Coronary artery (tissue), 2 donors: ENCODE results near the gene SF3B3.

ENCODE experiments used
- DNase-seq: peaks from one replicate; pipeline ENCODE4 v3.0.0-alpha.2; 2017; ENCODE audit warnings: low spot score
- H3K27ac ChIP-seq, 2 donors: fragments of 200-600 bp; sonication (generic); one replicate each; pipeline ENCODE4 v1.5.1; 2016 to 2019
- H3K4me3 ChIP-seq: fragments of 200-600 bp; sonication (generic); 2 replicates; pipeline ENCODE4 v1.5.1; 2016; ENCODE audit warnings: mild to moderate bottlenecking, moderate library complexity
- TF ChIP-seq, protein P1 (sequence below): fragments of 200-600 bp; sonication (generic); IDR thresholded peaks from one replicate; pipeline ENCODE4 v1.5.1; 2019; ENCODE audit warnings: antibody characterized with exemption

The SF3B3 gene

DNA sequence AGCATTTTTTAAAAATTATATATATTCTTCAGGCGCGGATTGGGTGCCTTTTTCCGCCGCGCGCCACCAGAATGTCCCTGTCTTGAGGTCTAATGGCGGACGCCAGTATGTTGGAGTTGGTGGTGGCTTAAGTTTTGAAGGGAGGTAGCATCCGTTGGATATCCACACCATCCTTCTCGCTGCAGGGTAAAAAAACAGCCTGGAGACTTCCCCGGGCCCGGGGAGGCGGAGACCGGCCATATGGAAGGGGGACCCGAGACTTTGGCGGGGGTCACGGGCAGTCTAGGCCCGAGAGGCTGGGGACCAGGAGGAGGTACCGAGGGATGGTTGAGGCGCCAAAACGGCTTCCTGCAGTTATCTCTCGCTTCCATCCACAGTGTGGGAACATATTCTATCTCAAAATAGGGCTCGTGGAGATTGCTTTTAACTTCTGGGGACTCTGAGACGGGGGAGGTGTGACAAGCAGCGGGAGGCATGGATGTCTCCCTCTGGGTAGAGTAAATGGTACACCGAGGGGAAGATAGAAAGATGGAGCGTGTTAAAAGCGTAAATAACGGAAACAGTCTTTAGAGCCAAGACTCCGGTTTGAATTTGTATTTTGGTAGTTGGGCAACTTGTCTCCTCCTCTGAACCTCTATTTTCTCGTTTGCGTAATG is at the start of gene SF3B3:
Gene SF3B3 (plus strand): TSS at position 74 of the 656 bp plus-strand sequence. CDS start 2,841 bp downstream, outside the sequence.
- TF ChIP-seq, protein P1, sequence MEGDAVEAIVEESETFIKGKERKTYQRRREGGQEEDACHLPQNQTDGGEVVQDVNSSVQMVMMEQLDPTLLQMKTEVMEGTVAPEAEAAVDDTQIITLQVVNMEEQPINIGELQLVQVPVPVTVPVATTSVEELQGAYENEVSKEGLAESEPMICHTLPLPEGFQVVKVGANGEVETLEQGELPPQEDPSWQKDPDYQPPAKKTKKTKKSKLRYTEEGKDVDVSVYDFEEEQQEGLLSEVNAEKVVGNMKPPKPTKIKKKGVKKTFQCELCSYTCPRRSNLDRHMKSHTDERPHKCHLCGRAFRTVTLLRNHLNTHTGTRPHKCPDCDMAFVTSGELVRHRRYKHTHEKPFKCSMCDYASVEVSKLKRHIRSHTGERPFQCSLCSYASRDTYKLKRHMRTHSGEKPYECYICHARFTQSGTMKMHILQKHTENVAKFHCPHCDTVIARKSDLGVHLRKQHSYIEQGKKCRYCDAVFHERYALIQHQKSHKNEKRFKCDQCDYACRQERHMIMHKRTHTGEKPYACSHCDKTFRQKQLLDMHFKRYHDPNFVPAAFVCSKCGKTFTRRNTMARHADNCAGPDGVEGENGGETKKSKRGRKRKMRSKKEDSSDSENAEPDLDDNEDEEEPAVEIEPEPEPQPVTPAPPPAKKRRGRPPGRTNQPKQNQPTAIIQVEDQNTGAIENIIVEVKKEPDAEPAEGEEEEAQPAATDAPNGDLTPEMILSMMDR = no peak
- Histone ChIP-seq H3K4me3 (peak within 1 kb of the TSS; percentile 84), H3K27ac (peak within 1 kb of the TSS; percentile 89)
- peak; percentile 81 for DNase-seq

- H3K27ac ChIP-seq = no peak overlapping the region
- no peak for DNase-seq
- TF ChIP-seq, protein P1 = no peak
- no peak overlapping the region for H3K4me3 ChIP-seq
These were observed 49.1 kb upstream of the SF3B3 start for GRCh38 chr16:70474320-70475053.

- TF ChIP-seq, protein P1 = no peak
- no peak overlapping the region for H3K4me3 ChIP-seq
- no peak for DNase-seq
- no peak overlapping the region for H3K27ac ChIP-seq
These were observed 48.4 kb upstream of the SF3B3 start for GRCh38 chr16:70475054-70475871.

- no peak for DNase-seq
- TF ChIP-seq, protein P1 = no peak
- H3K27ac ChIP-seq = peak overlapping the region in 1 of 2 donors; percentile 13
- no peak overlapping the region for H3K4me3 ChIP-seq
These were observed 47.2 kb upstream of the SF3B3 start for GRCh38 chr16:70476272-70477020.

DNA sequence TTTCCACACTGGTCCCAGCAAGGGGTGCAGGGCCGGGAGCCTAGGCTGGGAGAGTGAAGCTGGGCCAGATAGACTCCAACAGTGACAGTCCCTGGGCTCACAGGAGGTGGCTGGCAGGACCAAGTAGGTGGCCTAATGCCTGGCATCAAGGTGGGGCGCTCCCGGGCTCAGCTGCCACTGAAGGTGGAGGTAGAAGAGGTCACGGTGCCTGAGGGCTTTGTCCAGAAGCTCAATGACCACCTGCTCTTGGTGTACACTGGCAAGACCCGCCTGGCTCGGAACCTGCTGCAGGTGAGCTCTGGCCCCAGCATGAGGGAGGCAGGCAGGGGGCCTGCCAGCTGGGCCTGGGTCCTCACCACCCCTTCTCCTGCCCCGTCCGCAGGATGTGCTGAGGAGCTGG is 45.4 kb upstream of the SF3B3 start:
- TF ChIP-seq, protein P1 = no peak

GRCh38 chr16:70478912-70479341 is 44.7 kb upstream of the SF3B3 start:
- DNase-seq = no peak
- peak overlapping the region in 1 of 2 donors; percentile 1 for H3K27ac ChIP-seq
- H3K4me3 ChIP-seq = no peak overlapping the region
- TF ChIP-seq, protein P1 = no peak

More for the DNA sequence above, 45.4 kb upstream of the SF3B3 start:
- no peak overlapping the region for H3K27ac ChIP-seq
- H3K4me3 ChIP-seq = no peak overlapping the region
- DNase-seq = no peak
